Duodenal mucosa (tissue), 2 donors: ENCODE results near the gene SPOUT1.

Source experiments
- H3K27ac ChIP-seq: one replicate; pipeline ENCODE4 v1.7.0; 2013; ENCODE audit warnings: low read depth, low read length
- H3K27me3 ChIP-seq, 2 donors: one replicate each; pipeline ENCODE4 v1.7.0; 2013; ENCODE audit warnings: low read length in 2 of 2, control low read depth in 1 of 2; ENCODE audit not compliant: insufficient read depth in 2 of 2, control insufficient read depth in 1 of 2
- H3K36me3 ChIP-seq, 2 donors: one replicate each; pipeline ENCODE4 v1.7.0; 2013; ENCODE audit warnings: low read length in 2 of 2, control low read depth in 1 of 2; ENCODE audit not compliant: insufficient read depth in 2 of 2, control insufficient read depth in 1 of 2
- H3K4me1 ChIP-seq, 2 donors: one replicate each; pipeline ENCODE4 v1.7.0; 2013; ENCODE audit warnings: low read length in 2 of 2, control low read depth in 1 of 2; ENCODE audit not compliant: insufficient read depth in 2 of 2, control insufficient read depth in 1 of 2
- H3K4me3 ChIP-seq, 2 donors: one replicate each; pipeline ENCODE4 v1.7.0; 2013; ENCODE audit warnings: low read length in 2 of 2, low read depth in 1 of 2
- H3K9ac ChIP-seq, 2 donors: one replicate each; pipeline ENCODE4 v1.7.0; 2013; ENCODE audit warnings: low read length in 2 of 2, low read depth in 1 of 2
- H3K9me3 ChIP-seq, 2 donors: one replicate each; pipeline ENCODE4 v1.7.0; 2013; ENCODE audit warnings: low read length in 2 of 2, control low read depth in 1 of 2; ENCODE audit not compliant: control insufficient read depth in 1 of 2

Gene SPOUT1

DNA sequence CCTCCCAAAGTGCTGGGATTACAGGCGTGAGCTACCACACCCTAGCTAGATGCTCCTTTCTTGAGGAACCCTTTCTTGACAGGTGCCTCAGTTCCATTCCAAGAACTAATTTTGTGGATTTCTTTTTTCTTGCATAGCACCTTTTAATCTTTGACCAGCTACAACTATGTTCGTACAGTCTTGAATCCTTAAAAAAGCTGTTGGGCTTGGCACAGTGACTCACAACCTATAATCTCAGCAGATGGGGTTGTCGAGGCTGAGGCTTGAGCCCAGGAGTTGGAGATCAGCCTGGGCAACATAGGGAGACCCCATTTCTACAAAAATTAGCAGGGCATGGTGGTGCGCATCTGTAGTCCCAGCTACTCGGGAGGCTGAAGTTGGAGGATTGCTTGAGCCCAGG, 56.5 kb downstream of the SPOUT1 start:
- no peak overlapping the region for H3K4me3 ChIP-seq
- no peak overlapping the region for H3K27ac ChIP-seq
- H3K27me3 ChIP-seq: no peaks in the 10 kb centered on the region
- H3K4me1 ChIP-seq: peaks cover 12 to 13% of the 10 kb centered on the region in 2 donors
- no peak overlapping the region for H3K9ac ChIP-seq
- H3K36me3 ChIP-seq: peaks cover 0 to under 1% of the 10 kb centered on the region in 2 donors
- H3K9me3 ChIP-seq: no peaks in the 10 kb centered on the region

DNA sequence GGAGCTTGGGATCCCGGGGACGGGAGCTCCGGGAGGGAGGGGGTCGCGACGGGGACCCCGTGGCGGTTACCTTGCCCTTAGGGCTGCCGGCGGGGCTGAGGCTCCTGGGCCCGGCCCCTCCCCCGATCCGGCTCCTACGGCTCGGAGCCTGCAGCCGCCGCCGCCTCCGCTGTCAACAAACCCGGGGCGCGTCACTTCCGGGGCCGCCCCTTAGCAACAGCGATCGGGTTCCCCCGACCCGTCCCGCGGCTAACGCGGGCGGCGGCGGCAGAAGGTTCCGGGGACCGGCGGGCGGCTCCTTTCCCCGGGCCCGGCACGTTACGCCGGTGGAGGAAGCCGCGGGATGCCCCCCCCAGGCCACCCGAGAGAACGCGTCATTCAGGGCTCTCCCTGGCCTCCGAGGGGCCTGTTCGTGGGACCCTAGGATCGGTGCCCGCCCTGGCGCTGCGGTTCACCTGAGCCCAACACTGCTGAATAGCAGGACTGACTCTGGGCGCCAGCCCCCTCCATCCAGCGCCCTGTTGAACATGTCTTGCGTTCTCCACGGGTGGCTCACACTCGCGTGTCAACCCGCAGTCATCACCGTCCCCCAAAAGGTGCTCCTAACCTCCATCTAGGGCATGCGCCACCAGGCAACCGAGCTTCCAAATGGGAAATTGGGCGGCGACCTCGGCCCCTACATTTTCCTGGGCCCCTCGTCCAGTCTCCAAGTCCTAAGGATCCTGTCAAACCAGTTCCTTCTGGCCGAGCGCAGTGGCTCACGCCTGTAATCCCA, 57.7 kb downstream of the SPOUT1 start, which contains the start of gene ZER1:
ZER1 (minus strand) TSS at position 183 of the 775 bp plus-strand sequence. CDS start 16,362 bp downstream, outside the sequence.
- Histone ChIP-seq H3K9me3 (no peaks in the 10 kb centered on the region), H3K27ac (peak within 1 kb of the TSS; percentile 85), H3K27me3 (no peaks in the 10 kb centered on the region), H3K9ac (peak within 1 kb of the TSS; percentile 95 to 99), H3K36me3 (peaks cover 6 to 8% of the 10 kb centered on the region in 2 donors), H3K4me1 (peaks cover 12 to 13% of the 10 kb centered on the region in 2 donors), H3K4me3 (peak within 1 kb of the TSS; percentile 84 to 99)

DNA sequence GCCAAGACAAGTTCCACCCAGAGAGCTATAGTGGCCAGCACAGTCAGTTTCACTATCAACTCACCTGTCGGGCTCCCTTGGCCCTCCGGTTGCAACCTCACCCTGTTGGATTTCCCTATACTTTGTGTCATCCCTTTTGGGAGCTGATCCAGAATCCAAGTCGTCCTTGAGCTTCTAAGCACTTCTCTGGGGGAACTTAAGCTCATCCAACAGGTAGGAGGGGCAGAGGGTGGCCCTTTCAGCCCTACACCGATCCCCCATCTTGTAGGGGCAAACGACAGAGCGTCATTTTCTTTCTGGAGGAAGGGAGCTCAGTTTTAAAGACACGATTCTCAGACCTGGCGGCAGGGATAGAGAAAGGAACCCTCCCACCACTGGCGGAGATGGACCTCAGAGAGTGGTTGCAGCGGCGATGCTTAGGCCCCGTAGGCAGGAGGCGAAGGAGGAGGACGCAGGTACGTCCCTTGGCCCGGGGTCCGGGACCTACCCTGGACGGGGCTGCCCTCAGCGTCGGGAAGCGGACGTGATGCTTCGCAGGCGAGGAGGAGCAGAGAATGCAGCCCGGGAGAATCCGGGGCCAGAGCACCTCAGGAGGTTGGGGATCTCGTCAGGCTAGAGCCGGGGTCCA, 58.4 kb downstream of the SPOUT1 start:
- Histone ChIP-seq H3K4me1 (peaks cover 12 to 13% of the 10 kb centered on the region in 2 donors), H3K27ac (peak overlapping the region; percentile 79), H3K36me3 (peaks cover 6 to 8% of the 10 kb centered on the region in 2 donors), H3K9me3 (no peaks in the 10 kb centered on the region), H3K9ac (peak overlapping the region; percentile 95 to 99), H3K27me3 (no peaks in the 10 kb centered on the region), H3K4me3 (peak overlapping the region; percentile 84 to 99)

DNA sequence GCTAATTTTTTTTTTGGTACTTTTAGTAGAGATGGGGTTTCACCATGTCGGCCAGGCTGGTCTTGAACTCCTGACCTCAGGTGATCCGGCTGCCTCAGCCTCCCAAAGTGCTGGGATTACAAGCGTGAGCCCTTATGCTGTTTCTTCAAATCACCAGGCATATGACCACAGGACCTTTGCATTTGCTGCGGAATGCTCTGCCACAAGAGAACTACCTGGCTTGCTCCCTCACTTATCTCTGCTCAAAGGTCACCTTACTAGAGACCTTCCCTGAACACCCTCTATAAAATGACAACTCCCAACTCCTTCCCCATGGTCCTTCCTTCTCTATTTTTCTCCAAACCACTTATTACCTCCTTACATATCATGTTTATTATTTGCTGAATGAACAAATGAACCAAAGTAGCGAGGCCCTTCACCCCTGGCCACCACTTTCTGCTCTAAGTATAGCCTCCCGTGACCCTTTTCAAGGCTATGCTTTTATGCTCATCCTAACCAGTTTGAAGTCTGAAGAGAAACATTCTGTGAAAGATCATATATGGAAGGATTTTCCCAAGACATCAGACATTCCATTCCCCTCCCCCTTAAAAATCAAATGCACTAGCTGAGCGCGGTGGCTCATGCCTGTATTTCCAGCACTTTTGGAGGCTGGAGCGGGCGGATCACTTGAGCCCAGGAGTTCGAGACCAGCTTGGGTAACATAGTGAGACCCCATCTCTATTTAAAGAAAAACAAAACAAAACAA, 59.1 kb downstream of the SPOUT1 start:
- Histone ChIP-seq H3K27ac (peak overlapping the region; percentile 79), H3K27me3 (no peaks in the 10 kb centered on the region), H3K4me3 (peak overlapping the region; percentile 84 to 99), H3K9ac (peak overlapping the region; percentile 95 to 99), H3K36me3 (peaks cover 6 to 8% of the 10 kb centered on the region in 2 donors), H3K9me3 (no peaks in the 10 kb centered on the region), H3K4me1 (peaks cover 12 to 13% of the 10 kb centered on the region in 2 donors)
